K562 (cell line): ENCODE data around the gene API5. TPM values are rescaled to one million over a fixed set of nuclear protein-coding genes. Genes with fewer than 3 reads are reported as not detected.
A peak's percentile ranks its signal among the peaks of the same experiment; 100 is the strongest.

ENCODE experiments used
- CSDE1 ChIP-seq, 2 experiments: fragments of 450-650 bp; IDR thresholded peaks; 2 replicates each; pipeline ENCODE4 v1.6.1; 2016; ENCODE audit warnings: mild to moderate bottlenecking in 1 of 2
- CXXC5 ChIP-seq: fragments of 250-450 bp; sonication (Bioruptor Pico); IDR thresholded peaks from 2 replicates; pipeline ENCODE4 v1.8.0; 2022; ENCODE audit warnings: inconsistent platforms, mild to moderate bottlenecking, moderate library complexity
- SRF ChIP-seq, 2 experiments: fragments of 250-450, 450-650 bp in 1 of 2; sonication (Bioruptor Pico) in 1 of 2; sonication (generic) in 1 of 2; formaldehyde crosslinking; IDR thresholded peaks; 2 replicates each; pipeline versions ENCODE4 v1.5.0 to v1.5.1; 2020 to 2022; ENCODE audit warnings: mild to moderate bottlenecking in 1 of 2, missing genetic modification reagents in 1 of 2
- YY1 ChIP-seq, 3 experiments: IDR thresholded peaks; 2 replicates each; pipeline ENCODE4 v1.6.1; 2011; ENCODE audit warnings: low read length in 2 of 3, mild to moderate bottlenecking in 2 of 3, moderate library complexity in 2 of 3, borderline replicate concordance in 1 of 3, control low read depth in 1 of 3, low read depth in 1 of 3; ENCODE audit not compliant: insufficient read depth in 3 of 3, insufficient replicate concordance in 2 of 3, control insufficient read depth in 1 of 3, insufficient read length in 1 of 3; ENCODE audit errors: extremely low read depth in 1 of 3
- ZC3H11A ChIP-seq: IDR thresholded peaks from 2 replicates; pipeline ENCODE4 v1.6.1; 2012; ENCODE audit warnings: low read depth, low read length, improper control_type of control experiment
- ZNF134 ChIP-seq: fragments of 250-450 bp; sonication (Bioruptor Pico); conservative IDR thresholded peaks from 2 replicates; pipeline ENCODE4 v1.4.0; 2020
- ZNF24 ChIP-seq: fragments of 450-650 bp; IDR thresholded peaks from 2 replicates; pipeline ENCODE4 v1.6.1; 2016
- polyA plus RNA-seq, 8 experiments: library from polyadenylated mRNA; depleted of rRNA in 4 of 8; stranded (reverse) in 5 of 8; unstranded in 3 of 8; fragments of >200 nt; fragmentation: Nextera tagmentation in 2 of 8; fragmentation: Illumina TruSeq in 1 of 8; extraction: Ambion mirVana in 2 of 8; extraction: Trizol in 1 of 8; gene quantifications; 2 replicates each; pipeline versions ENCODE4 v1.2.1 to v1.2.3, GENCODE V29; 2011 to 2014; ENCODE audit warnings: inconsistent platforms in 1 of 8, missing spikeins in 1 of 8
- total RNA-seq, 7 experiments: library from RNA; depleted of rRNA in 6 of 7; stranded (reverse); fragments of >200 nt in 6 of 7; fragmentation: Illumina TruSeq in 2 of 7; extraction: Trizol in 2 of 7; gene quantifications; 2 replicates each; pipeline versions ENCODE4 v1.2.1 to v1.2.3, GENCODE V29; 2011 to 2021; ENCODE audit warnings: low replicate concordance in 1 of 7
- TF ChIP-seq, protein P1 (sequence below): fragments of 250-450 bp; sonication (Bioruptor Pico); IDR thresholded peaks from 2 replicates; pipeline ENCODE4 v1.5.0; 2020; ENCODE audit warnings: mild to moderate bottlenecking, borderline replicate concordance
- TF ChIP-seq, protein P2 (sequence below): sonication (generic); formaldehyde crosslinking; IDR thresholded peaks from 2 replicates; pipeline ENCODE4 v1.8.1; 2023; ENCODE audit warnings: mild to moderate bottlenecking, missing genetic modification reagents
- TF ChIP-seq, protein P3 (sequence below): fragments of 200-600 bp; sonication (generic); IDR thresholded peaks from one replicate; pipeline ENCODE4 v1.6.1; 2012; ENCODE audit warnings: mild to moderate bottlenecking, low read depth, low read length, inconsistent platforms

The API5 gene
- total and polyA plus RNA-seq, 9 of the 15 experiments (the other 6 are each of a cell fraction or from before 2014, with no cell fraction given), result 59.8 to 146 (median 123) TPM

DNA sequence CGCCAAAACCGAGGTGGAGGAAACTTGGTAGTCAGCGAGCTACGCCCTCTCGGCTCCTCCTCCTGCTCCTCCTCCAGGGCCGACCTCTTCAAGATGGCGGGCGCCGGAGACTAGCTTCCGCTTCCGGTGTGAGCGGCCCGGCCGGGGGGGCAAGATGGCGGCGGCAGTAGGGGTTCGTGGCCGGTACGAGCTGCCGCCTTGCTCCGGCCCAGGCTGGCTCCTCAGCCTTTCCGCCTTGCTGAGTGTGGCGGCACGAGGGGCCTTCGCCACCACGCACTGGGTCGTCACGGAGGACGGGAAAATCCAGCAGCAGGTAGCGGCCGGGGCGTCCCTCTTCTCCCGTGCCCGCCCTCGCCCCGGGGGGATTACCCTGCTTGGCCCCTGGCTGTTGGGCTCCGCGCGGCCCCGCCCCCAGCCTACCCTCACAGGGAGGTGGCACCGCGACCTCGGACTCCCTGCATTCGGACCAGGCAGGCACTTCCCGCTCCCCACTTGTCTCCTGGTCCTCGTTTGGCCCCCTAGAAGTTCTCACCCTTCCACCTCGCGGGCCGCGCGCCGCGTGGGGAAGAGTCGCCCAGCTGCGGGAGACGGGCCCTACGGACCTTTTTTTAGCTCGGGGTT lies 47.1 kb downstream of the API5 start, which contains the start of gene TTC17 (continued):
- TF ChIP-seq, protein P1, sequence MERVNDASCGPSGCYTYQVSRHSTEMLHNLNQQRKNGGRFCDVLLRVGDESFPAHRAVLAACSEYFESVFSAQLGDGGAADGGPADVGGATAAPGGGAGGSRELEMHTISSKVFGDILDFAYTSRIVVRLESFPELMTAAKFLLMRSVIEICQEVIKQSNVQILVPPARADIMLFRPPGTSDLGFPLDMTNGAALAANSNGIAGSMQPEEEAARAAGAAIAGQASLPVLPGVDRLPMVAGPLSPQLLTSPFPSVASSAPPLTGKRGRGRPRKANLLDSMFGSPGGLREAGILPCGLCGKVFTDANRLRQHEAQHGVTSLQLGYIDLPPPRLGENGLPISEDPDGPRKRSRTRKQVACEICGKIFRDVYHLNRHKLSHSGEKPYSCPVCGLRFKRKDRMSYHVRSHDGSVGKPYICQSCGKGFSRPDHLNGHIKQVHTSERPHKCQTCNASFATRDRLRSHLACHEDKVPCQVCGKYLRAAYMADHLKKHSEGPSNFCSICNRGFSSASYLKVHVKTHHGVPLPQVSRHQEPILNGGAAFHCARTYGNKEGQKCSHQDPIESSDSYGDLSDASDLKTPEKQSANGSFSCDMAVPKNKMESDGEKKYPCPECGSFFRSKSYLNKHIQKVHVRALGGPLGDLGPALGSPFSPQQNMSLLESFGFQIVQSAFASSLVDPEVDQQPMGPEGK (CRISPR knock-in tag), result no peak
- TF ChIP-seq, protein P2, sequence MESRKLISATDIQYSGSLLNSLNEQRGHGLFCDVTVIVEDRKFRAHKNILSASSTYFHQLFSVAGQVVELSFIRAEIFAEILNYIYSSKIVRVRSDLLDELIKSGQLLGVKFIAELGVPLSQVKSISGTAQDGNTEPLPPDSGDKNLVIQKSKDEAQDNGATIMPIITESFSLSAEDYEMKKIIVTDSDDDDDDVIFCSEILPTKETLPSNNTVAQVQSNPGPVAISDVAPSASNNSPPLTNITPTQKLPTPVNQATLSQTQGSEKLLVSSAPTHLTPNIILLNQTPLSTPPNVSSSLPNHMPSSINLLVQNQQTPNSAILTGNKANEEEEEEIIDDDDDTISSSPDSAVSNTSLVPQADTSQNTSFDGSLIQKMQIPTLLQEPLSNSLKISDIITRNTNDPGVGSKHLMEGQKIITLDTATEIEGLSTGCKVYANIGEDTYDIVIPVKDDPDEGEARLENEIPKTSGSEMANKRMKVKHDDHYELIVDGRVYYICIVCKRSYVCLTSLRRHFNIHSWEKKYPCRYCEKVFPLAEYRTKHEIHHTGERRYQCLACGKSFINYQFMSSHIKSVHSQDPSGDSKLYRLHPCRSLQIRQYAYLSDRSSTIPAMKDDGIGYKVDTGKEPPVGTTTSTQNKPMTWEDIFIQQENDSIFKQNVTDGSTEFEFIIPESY (CRISPR knock-in tag), result peak; percentile 64
- TF ChIP-seq ZNF24, result no peak
- TF ChIP-seq ZNF134 (CRISPR knock-in tag), result no peak
- peak; percentile 63 for TF ChIP-seq CXXC5
- no peak for TF ChIP-seq SRF (CRISPR knock-in tag; IDR thresholded peaks at IDR 0.05)
- peak; percentile 94 to 99 (median 99) for TF ChIP-seq YY1 (IDR thresholded peaks at IDR 0.05; ENCODE audit: borderline replicate concordance in 1 of 3, control insufficient read depth in 1 of 3, extremely low read depth in 1 of 3, insufficient read depth in 3 of 3, insufficient read length in 1 of 3, insufficient replicate concordance in 2 of 3, low read depth in 1 of 3, low read length in 2 of 3)
- TF ChIP-seq ZC3H11A, result no peak
- TF ChIP-seq CSDE1 (IDR thresholded peaks at IDR 0.05), result no peak
- TF ChIP-seq, protein P3, sequence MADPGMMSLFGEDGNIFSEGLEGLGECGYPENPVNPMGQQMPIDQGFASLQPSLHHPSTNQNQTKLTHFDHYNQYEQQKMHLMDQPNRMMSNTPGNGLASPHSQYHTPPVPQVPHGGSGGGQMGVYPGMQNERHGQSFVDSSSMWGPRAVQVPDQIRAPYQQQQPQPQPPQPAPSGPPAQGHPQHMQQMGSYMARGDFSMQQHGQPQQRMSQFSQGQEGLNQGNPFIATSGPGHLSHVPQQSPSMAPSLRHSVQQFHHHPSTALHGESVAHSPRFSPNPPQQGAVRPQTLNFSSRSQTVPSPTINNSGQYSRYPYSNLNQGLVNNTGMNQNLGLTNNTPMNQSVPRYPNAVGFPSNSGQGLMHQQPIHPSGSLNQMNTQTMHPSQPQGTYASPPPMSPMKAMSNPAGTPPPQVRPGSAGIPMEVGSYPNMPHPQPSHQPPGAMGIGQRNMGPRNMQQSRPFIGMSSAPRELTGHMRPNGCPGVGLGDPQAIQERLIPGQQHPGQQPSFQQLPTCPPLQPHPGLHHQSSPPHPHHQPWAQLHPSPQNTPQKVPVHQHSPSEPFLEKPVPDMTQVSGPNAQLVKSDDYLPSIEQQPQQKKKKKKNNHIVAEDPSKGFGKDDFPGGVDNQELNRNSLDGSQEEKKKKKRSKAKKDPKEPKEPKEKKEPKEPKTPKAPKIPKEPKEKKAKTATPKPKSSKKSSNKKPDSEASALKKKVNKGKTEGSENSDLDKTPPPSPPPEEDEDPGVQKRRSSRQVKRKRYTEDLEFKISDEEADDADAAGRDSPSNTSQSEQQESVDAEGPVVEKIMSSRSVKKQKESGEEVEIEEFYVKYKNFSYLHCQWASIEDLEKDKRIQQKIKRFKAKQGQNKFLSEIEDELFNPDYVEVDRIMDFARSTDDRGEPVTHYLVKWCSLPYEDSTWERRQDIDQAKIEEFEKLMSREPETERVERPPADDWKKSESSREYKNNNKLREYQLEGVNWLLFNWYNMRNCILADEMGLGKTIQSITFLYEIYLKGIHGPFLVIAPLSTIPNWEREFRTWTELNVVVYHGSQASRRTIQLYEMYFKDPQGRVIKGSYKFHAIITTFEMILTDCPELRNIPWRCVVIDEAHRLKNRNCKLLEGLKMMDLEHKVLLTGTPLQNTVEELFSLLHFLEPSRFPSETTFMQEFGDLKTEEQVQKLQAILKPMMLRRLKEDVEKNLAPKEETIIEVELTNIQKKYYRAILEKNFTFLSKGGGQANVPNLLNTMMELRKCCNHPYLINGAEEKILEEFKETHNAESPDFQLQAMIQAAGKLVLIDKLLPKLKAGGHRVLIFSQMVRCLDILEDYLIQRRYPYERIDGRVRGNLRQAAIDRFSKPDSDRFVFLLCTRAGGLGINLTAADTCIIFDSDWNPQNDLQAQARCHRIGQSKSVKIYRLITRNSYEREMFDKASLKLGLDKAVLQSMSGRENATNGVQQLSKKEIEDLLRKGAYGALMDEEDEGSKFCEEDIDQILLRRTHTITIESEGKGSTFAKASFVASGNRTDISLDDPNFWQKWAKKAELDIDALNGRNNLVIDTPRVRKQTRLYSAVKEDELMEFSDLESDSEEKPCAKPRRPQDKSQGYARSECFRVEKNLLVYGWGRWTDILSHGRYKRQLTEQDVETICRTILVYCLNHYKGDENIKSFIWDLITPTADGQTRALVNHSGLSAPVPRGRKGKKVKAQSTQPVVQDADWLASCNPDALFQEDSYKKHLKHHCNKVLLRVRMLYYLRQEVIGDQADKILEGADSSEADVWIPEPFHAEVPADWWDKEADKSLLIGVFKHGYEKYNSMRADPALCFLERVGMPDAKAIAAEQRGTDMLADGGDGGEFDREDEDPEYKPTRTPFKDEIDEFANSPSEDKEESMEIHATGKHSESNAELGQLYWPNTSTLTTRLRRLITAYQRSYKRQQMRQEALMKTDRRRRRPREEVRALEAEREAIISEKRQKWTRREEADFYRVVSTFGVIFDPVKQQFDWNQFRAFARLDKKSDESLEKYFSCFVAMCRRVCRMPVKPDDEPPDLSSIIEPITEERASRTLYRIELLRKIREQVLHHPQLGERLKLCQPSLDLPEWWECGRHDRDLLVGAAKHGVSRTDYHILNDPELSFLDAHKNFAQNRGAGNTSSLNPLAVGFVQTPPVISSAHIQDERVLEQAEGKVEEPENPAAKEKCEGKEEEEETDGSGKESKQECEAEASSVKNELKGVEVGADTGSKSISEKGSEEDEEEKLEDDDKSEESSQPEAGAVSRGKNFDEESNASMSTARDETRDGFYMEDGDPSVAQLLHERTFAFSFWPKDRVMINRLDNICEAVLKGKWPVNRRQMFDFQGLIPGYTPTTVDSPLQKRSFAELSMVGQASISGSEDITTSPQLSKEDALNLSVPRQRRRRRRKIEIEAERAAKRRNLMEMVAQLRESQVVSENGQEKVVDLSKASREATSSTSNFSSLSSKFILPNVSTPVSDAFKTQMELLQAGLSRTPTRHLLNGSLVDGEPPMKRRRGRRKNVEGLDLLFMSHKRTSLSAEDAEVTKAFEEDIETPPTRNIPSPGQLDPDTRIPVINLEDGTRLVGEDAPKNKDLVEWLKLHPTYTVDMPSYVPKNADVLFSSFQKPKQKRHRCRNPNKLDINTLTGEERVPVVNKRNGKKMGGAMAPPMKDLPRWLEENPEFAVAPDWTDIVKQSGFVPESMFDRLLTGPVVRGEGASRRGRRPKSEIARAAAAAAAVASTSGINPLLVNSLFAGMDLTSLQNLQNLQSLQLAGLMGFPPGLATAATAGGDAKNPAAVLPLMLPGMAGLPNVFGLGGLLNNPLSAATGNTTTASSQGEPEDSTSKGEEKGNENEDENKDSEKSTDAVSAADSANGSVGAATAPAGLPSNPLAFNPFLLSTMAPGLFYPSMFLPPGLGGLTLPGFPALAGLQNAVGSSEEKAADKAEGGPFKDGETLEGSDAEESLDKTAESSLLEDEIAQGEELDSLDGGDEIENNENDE, result no peak
